Activated CD4-positive, alpha-beta T cell treated with anti-CD3 and anti-CD28 coated beads for 36 hours (primary cell): ENCODE results near the gene GIPC3. TPM values are rescaled to one million over a fixed set of nuclear protein-coding genes. Genes with fewer than 3 reads are reported as not detected.

Source experiments
- ATAC-seq: fragments of 200-7000 bp; cut with Tn5 transposase; one replicate; pipeline ENCODE4 v1.10.0; 2021; ENCODE audit warnings: mild to moderate bottlenecking, moderate library complexity
- CTCF ChIA-PET: fragments of 350-600 bp; sonication (Branson Sonifier 250); formaldehyde crosslinking; loops from one replicate; lab custom pipeline; 2021; ENCODE audit warnings: antibody characterized with exemption; lab: Charles Lee
- POLR2A ChIA-PET: fragments of 350-600 bp; sonication (Branson Sonifier 250); formaldehyde crosslinking; loops from one replicate; lab custom pipeline; 2021; ENCODE audit warnings: antibody characterized with exemption, inconsistent platforms; lab: Charles Lee
- DNase-seq: peaks from one replicate; pipeline ENCODE4 v3.0.0-alpha.2; 2020
- H3K27ac Mint-ChIP-seq: one replicate; pipeline ENCODE4 v1.8.0; 2021; ENCODE audit warnings: mixed read lengths
- H3K27me3 Mint-ChIP-seq: one replicate; pipeline ENCODE4 v1.8.0; 2021; ENCODE audit warnings: mixed read lengths
- H3K36me3 Mint-ChIP-seq: one replicate; pipeline ENCODE4 v1.8.0; 2021; ENCODE audit warnings: low read depth, mixed read lengths
- H3K4me1 Mint-ChIP-seq: one replicate; pipeline ENCODE4 v1.8.0; 2021; ENCODE audit warnings: mixed read lengths
- H3K4me3 Mint-ChIP-seq: one replicate; pipeline ENCODE4 v1.8.0; 2021; ENCODE audit warnings: mild to moderate bottlenecking, moderate library complexity, mixed read lengths
- H3K9me3 Mint-ChIP-seq: one replicate; pipeline ENCODE4 v1.8.0; 2021; ENCODE audit warnings: low read depth, mixed read lengths
- intact Hi-C, 2 experiments: fragments of 100-400 bp; cut with DNase I in 1 of 2; cut with micrococcal nuclease in 1 of 2; formaldehyde crosslinking; loops; one replicate each; pipeline versions ENCODE4 v1.14.2 to v1.15.1; 2022 to 2024; cut with DNase I, micrococcal nuclease
- total RNA-seq, 2 experiments: library from RNA; stranded (reverse); gene quantifications; one replicate each; pipeline ENCODE4 v1.2.3, GENCODE V29; 2021

The GIPC3 gene
- total RNA-seq, 2 experiments from 2014 or later, result 0.48 to 0.51 TPM

GRCh38 chr19:3631053-3631861 is 46.0 kb downstream of the GIPC3 start:
- H3K27ac Mint-ChIP-seq, result no peak overlapping the region
- CTCF ChIA-PET, result interaction anchor here (0.6 kb wide), 1 partner anchor 1987 kb away, joined by 3 read pairs; no protein-coding TSS in a partner anchor
- no peak overlapping the region for H3K4me3 Mint-ChIP-seq

GRCh38 chr19:3632098-3632497 is 46.8 kb downstream of the GIPC3 start:
- no peak for ATAC-seq
- H3K4me1 Mint-ChIP-seq, result peaks cover 1% of the 10 kb centered on the region
- H3K36me3 Mint-ChIP-seq, result no peaks in the 10 kb centered on the region
- H3K27ac Mint-ChIP-seq, result no peak overlapping the region
- no peaks in the 10 kb centered on the region for H3K27me3 Mint-ChIP-seq
- intact Hi-C loops, result no loop called here
- no peak overlapping the region for H3K4me3 Mint-ChIP-seq
- ChIA-PET POLR2A (no interaction called here), CTCF (interaction anchor here (0.6 kb wide), 1 partner anchor 1987 kb away, joined by 3 read pairs; no protein-coding TSS in a partner anchor)
- no peak for DNase-seq
- no peaks in the 10 kb centered on the region for H3K9me3 Mint-ChIP-seq

More at GRCh38 chr19:3631053-3631861, 46.0 kb downstream of the GIPC3 start:
- no peaks in the 10 kb centered on the region for H3K9me3 Mint-ChIP-seq
- H3K4me1 Mint-ChIP-seq, result peaks cover 4% of the 10 kb centered on the region
- POLR2A ChIA-PET, result no interaction called here
- no peaks in the 10 kb centered on the region for H3K36me3 Mint-ChIP-seq
- ATAC-seq (no peak), DNase-seq (no peak)
- intact Hi-C loops, result no loop called here
- no peaks in the 10 kb centered on the region for H3K27me3 Mint-ChIP-seq

- Mint-ChIP-seq H3K27me3 (no peaks in the 10 kb centered on the region), H3K4me1 (no peaks in the 10 kb centered on the region), H3K9me3 (no peaks in the 10 kb centered on the region), H3K27ac (no peak overlapping the region), H3K36me3 (no peaks in the 10 kb centered on the region), H3K4me3 (no peak overlapping the region)
- ATAC-seq (no peak), DNase-seq (no peak)
- ChIA-PET CTCF (no interaction called here), POLR2A (interaction anchor here (0.7 kb wide), 1 partner anchor 556 kb away, joined by 3 read pairs; no protein-coding TSS in a partner anchor)
- intact Hi-C loops, result no loop called here
Observed at GRCh38 chr19:3632739-3633558, 47.7 kb downstream of the GIPC3 start.

DNA sequence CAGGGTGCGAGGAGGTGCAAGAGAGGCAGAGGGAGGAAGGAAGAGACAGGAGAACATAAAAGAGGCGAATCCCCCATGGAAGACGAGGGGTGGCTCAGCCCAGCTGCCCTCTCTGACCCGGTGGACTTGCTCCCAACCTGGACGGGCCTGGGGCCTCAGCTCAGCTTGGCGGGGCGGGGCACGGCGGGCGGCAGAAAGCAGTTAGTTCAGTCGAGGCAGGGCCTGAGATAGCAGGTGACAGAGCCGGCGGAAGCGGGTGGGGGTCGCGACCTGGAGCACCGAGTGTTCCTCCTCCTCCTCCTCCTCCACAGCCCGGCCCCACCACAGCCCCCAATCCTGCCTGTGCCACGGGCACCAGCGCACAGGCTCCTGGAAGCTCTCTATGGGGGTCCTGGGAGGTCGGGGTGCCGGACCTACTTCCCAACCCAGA is 48.3 kb downstream of the GIPC3 start:
- POLR2A ChIA-PET, result no interaction called here
- Mint-ChIP-seq H3K4me1 (no peaks in the 10 kb centered on the region), H3K27ac (no peak overlapping the region), H3K27me3 (no peaks in the 10 kb centered on the region), H3K36me3 (peaks cover 2% of the 10 kb centered on the region), H3K9me3 (no peaks in the 10 kb centered on the region), H3K4me3 (no peak overlapping the region)
- ATAC-seq (no peak), DNase-seq (no peak)
- intact Hi-C loops, result no loop called here
- CTCF ChIA-PET, result no interaction called here

GRCh38 chr19:3634496-3635045 is 49.3 kb downstream of the GIPC3 start:
- DNase-seq, result no peak
- peaks cover 4% of the 10 kb centered on the region for H3K36me3 Mint-ChIP-seq
- ChIA-PET POLR2A (no interaction called here), CTCF (no interaction called here)
- H3K27me3 Mint-ChIP-seq, result no peaks in the 10 kb centered on the region
- ATAC-seq, result no peak
- H3K27ac Mint-ChIP-seq, result peak overlapping the region; percentile 47
- H3K4me3 Mint-ChIP-seq, result no peak overlapping the region
- H3K9me3 Mint-ChIP-seq, result no peaks in the 10 kb centered on the region
- intact Hi-C loops, result no loop called here
- no peaks in the 10 kb centered on the region for H3K4me1 Mint-ChIP-seq

GRCh38 chr19:3636506-3636905 is 51.2 kb downstream of the GIPC3 start:
- Mint-ChIP-seq H3K4me3 (no peak overlapping the region), H3K9me3 (no peaks in the 10 kb centered on the region), H3K27ac (no peak overlapping the region), H3K4me1 (no peaks in the 10 kb centered on the region), H3K27me3 (no peaks in the 10 kb centered on the region), H3K36me3 (peaks cover 4% of the 10 kb centered on the region)
- ATAC-seq (no peak), DNase-seq (no peak)
- POLR2A ChIA-PET, result no interaction called here
- intact Hi-C loops, result no loop called here
- CTCF ChIA-PET, result interaction anchor here (0.7 to 0.9 kb wide), 2 partner anchors 27 to 105 kb away, joined by 3 read pairs; no protein-coding TSS in a partner anchor

DNA sequence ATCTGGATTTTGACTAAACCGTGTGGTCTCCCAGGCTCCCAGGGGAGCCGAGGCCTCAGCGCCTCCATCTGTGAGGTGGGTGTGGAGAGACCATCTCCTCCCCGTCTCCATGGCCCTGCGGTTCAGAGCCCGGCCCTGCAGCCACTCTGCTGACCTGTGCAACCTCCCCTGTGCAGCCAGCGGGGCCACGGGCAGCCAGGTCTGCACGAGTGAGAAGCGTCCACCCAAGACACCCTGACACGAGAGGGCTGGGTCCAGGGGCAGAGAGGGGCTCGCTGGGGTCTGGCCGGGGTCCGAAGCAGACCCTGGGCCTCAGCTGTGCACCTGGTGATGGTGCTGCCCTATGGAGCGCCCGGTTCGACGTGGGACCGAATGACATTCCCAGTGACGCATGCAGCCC is 51.7 kb downstream of the GIPC3 start:
- CTCF ChIA-PET, result no interaction called here
- Mint-ChIP-seq H3K27me3 (no peaks in the 10 kb centered on the region), H3K36me3 (peaks cover 4% of the 10 kb centered on the region), H3K27ac (no peak overlapping the region), H3K4me3 (no peak overlapping the region), H3K4me1 (no peaks in the 10 kb centered on the region), H3K9me3 (no peaks in the 10 kb centered on the region)
- intact Hi-C loops, result no loop called here
- no peak for DNase-seq
- no peak for ATAC-seq
- POLR2A ChIA-PET, result no interaction called here

- Mint-ChIP-seq H3K36me3 (peaks cover 4% of the 10 kb centered on the region), H3K4me1 (no peaks in the 10 kb centered on the region), H3K9me3 (no peaks in the 10 kb centered on the region), H3K27ac (no peak overlapping the region), H3K4me3 (no peak overlapping the region), H3K27me3 (no peaks in the 10 kb centered on the region)
- DNase-seq (no peak), ATAC-seq (no peak)
- ChIA-PET CTCF (no interaction called here), POLR2A (no interaction called here)
- intact Hi-C loops, result no loop called here
Observed at GRCh38 chr19:3637621-3638020, 52.3 kb downstream of the GIPC3 start.

- Mint-ChIP-seq H3K4me3 (no peak overlapping the region), H3K4me1 (no peaks in the 10 kb centered on the region), H3K27ac (no peak overlapping the region), H3K36me3 (peaks cover 4% of the 10 kb centered on the region), H3K27me3 (no peaks in the 10 kb centered on the region), H3K9me3 (no peaks in the 10 kb centered on the region)
- intact Hi-C loops, result no loop called here
- DNase-seq, result no peak
- ChIA-PET CTCF (no interaction called here), POLR2A (no interaction called here)
- no peak for ATAC-seq
Observed at GRCh38 chr19:3638208-3639193, 53.2 kb downstream of the GIPC3 start.

DNA sequence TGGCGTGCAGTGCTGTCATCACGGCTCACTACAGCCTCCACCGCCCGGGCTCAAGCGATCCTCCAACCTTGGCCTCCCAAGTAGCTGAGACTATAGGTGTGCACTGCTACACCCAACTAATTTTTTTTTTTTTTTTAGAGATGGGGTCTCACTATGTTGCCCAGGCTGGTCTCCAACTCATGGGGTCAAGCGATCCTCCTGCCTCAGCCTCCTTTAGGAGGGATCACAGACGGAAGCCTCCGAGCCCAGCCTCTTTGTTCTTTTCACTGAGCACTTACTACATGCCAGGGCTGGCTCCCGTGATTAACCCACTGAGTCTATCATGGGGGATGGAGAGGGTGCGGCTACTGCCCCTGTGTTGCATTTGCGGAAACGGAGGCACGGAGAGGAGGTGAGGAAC is 54.2 kb downstream of the GIPC3 start:
- POLR2A ChIA-PET, result no interaction called here
- CTCF ChIA-PET, result no interaction called here
- peaks cover 4% of the 10 kb centered on the region for H3K36me3 Mint-ChIP-seq
- H3K4me3 Mint-ChIP-seq, result no peak overlapping the region
- no peak for DNase-seq
- ATAC-seq, result no peak
- no peak overlapping the region for H3K27ac Mint-ChIP-seq
- no peaks in the 10 kb centered on the region for H3K27me3 Mint-ChIP-seq
- intact Hi-C loops, result no loop called here
- H3K9me3 Mint-ChIP-seq, result no peaks in the 10 kb centered on the region
- H3K4me1 Mint-ChIP-seq, result no peaks in the 10 kb centered on the region
